ENCODE results near the gene TP53I13.

TP53I13 gene

DNA sequence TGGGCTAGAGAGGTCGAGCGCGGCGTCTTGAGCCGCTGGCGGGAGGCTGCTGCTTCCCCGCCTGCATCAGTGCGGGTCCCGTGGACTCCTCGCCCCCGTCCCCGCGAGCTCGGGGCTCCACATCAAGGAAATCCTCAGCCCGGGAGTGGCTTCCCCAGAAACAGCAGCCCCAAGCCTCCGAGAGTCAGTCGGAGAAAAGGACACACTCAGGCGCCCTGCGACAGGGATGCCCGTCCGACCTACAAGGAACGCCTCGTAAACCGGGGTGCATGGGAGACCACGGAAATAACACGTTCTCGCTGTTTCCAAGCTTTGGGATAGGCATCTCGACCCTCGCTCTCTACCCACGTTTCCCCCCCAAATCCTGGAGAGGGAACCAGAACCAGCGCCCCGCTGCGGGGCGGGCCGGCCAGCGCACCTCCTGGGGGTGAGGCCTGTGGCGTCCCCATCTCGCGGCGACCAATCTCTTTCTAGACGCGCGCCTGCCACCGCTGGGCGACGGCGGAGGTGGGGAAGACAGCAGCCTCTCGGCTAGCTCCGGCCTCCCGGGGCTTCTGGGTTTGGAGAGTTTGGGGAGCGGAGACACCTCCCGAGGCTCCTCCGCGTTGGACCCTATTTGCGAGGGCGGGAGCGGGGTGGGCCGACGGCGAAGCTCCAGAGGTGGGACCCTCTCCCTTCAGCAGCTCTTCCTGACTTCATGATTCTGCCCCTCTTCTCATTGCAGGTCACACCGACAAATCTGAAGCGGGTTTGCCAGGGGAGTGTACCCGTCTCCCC lies 759 bp upstream of the TP53I13 start:
- DNase-seq = no peak

DNA sequence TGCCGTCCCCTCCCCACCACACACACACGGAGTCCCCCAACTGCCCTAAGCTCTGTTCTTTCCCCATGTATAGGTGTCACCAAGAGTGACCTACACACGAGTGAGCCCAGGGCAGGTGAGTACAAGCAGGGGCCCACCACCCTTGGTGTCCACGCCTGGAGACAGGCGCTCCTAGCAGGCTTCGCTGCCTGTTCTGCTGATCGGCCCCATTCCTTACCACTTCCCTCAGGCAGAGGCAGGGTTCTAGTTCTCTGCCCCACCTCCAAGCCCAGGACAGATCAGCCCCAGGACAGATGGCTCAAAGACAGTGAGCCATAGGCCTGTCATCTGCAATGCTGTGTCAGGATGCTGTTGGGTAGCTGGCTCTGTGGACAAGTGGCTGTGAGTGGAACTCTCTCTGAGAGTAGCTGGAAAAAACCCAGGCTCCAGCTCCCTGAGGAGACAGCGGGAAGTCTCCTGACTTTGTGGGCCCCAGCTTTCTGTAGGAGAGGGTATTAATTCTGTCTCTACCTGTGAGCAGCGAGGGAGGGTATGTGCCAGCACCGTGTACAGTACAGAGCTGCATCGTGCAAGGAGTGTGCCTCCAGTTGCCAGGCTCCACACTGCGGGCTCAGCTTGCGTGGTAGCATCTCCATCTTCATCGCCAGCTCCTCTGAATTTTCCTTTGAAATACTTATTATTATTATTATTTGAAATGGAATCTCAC lies 897 bp downstream of the TP53I13 start:
- no peak for DNase-seq

- DNase-seq = no peak
Measured at GRCh38 chr17:29570521-29570920, 2.0 kb downstream of the TP53I13 start.

DNA sequence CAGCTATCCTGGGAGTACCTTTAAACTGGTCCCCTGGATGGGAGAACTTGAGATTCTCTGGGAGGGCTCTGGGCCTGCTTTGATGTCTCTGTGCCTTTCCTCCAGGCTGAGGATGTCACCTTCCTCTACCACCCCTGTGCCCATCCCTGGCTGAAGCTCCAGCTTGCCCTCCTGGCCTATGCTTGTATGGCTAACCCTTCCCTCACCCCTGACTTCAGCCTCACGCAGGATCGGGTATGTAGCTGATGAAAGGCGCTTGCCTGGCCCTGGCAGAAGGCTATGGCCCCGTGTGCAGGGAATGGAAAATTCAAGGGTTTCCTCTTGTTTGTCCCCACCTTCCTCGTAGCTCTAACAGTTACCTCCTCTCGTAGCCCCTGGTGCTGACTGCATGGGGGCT lies 3.0 kb downstream of the TP53I13 start:
- DNase-seq = no peak

GRCh38 chr17:29571883-29572681 lies 3.6 kb downstream of the TP53I13 start:
- DNase-seq = no peak

- DNase-seq = no peak
Measured at GRCh38 chr17:29572691-29573557, 4.4 kb downstream of the TP53I13 start.

- DNase-seq = no peak
Measured at GRCh38 chr17:29573558-29573869, 5.0 kb downstream of the TP53I13 start.

- DNase-seq = no peak
Measured at GRCh38 chr17:29573871-29574731, 5.6 kb downstream of the TP53I13 start.

DNA sequence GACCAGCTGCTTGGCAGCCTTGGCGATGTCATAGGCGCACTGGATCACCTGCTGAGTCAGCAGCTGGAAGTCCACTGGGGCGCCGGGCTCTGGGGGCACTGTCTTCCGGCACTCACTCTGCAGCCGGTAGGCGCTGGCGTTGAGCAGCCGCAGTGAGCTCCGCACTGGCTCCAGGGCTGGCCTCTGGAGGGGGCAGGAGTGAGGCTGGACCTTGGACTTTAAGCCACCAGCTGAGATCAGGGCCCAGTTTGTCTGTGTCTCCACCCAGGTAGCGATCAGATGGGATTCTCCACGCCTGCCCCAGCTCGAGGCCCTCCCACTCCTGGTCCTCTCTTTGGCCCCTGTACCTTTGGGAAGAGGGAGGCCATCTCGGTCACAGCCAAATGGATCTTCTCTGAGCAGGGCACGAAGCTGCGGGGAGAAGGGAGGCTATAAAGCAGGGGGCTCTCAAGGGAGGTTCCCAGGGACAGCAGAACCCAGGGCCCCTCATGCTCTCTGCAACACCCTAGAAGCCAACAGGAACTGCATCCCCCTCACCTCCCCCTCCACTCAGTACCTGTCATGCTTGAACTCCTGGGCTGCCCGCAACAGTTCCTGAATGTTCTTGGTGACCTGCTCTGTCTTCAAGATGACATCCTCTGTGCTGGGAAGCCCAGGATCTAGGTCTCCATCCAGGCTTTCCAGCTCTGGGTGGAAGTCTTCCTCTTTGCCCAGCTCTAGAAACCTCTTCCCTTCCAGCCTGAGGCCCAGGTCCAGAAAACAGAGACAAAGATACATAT lies 6.4 kb downstream of the TP53I13 start:
- no peak for DNase-seq

DNA sequence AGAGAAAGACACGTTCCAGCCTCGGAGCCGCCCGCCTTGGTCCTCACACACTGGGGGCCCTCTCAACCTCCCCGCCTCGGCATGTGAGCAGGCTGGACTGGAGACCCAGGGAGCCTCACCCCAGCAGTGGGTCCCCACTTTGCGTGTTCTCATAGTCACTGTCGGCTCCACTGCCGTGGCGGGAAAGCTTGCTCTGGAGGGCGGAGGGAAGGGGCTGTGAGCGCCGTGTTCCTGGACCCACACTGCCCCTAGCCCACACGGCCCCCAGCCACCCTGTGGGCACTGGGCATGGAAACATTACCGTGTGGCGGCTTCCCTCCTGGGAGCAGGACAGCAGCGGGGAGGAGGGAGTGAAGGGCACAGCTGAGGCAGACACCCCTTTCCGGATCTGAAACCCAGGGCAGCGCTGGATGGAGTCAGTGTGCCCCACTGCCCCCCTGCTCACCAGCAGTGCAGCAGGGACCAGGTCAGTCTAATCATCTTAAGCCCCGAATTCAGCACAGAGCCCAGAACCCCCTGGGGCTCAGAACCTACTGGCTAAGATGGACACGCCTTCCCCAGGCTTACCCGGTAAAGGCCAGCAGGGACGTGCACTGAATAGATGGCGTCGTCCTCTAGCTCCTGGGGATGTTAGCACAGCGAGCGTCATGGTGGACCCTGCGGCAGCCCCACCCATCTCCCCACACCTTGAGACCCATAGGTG lies 7.2 kb downstream of the TP53I13 start:
- DNase-seq = no peak

GRCh38 chr17:29576214-29577000 lies 7.9 kb downstream of the TP53I13 start:
- no peak for DNase-seq

DNA sequence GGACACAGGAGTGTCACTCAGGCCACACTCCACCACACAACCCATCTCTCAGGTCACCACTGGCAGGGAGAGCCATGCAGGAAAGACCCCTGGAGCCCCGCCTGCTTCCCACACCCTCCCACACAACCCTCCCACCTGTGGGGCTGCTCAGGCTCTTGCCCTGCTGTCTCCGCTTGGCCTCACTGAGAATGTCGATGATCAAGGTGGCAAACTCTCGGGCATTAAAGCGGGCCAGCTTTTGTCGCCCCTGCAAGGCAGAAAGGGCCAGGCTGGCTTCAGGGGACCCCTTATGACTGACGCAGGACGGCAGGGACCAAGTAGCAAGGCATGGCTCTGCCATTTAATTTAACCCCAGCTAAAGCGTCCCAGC lies 8.5 kb downstream of the TP53I13 start:
- no peak for DNase-seq

DNA sequence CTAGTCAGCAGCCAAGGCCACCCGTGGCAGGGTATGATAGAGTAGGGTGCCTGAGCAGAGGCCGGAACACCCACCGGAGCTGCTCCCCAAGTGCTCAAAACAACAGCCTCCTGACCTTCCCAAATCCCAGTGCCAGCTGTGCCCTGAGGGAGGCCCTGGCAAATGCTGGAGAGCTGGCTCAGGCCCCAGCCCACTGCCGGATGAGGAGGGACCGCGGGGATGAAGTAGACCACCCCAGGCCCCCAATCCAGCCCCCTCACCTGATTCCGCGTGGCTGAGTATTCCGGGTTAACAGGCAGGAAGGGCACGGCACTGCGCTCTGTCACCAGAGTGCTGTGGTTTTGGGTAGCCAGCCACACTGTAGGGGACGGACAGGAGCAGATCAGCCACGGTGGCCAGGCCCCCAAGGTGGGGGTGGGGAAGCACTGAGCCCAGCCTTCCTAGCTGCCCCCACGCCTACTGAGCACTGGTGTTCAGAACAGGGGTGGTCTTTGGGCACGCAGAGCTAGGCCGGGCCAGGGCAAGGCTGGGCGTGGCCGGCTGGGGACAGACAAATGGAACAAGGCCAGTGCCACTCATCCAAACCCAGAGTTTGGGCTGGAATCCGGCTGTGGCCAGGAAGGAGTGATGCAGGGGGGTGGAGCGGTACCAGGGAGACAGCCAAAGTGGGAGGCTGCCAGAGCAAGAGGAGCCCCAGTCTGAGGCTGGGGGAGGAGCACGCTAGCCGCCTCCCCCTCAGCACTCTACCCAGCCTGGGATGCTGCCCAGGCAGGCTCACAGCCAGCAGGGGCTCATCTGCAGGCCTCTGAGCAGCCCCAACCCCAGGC lies 9.1 kb downstream of the TP53I13 start:
- DNase-seq = no peak

GRCh38 chr17:29578626-29579485 lies 10.4 kb downstream of the TP53I13 start:
- DNase-seq = no peak

GRCh38 chr17:29579866-29580771 lies 11.6 kb downstream of the TP53I13 start:
- peak; percentile 39 for DNase-seq

DNA sequence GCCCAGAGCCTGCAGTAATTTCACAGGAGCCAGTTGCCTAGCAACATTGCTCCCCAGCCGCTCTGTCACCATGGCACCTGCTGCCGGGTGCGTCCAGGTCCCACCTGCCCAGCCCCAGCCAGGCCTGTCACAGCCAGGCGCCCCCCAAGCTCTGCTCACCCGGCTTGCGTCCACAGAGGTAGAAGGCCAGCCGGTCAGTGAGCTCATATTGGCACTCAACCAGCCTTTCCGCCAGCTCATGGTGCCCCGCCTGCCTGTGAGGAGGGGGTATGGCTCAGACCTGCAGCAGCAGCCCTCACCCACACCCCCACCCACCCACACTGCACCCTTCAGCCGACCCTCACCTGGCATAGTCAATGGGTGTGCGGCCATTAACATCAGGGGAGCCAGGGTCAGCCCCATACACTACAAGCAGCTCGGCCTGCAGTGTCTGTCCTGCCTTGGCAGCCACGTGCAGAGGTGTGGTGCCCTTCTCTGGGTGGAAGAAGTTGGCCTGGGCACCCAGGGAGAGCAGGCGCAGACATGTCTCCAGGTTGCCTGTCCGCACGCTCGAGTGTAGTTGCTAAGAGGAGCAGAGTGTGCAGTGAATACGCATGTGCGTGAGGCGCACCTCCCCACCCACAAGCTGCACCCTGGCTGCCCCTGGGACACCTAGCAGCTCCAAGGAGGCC lies 13.2 kb downstream of the TP53I13 start:
- DNase-seq = no peak

Data from GOT3 (cell line).